ENCODE results near the gene RIPOR3. TPM values are rescaled to one million over a fixed set of nuclear protein-coding genes. Genes with fewer than 3 reads are reported as not detected.

The RIPOR3 gene
- total and polyA plus RNA-seq, 12 donors = 1.6 to 50.2 (median 3.3) TPM

- intact Hi-C loops (cut with DNase I) = loop anchor here in 3 of 10 donors (5.0 to 10.0 kb wide), 3 partner anchors 63 to 96 kb away; no protein-coding TSS in a partner anchor
- ATAC-seq = no peak
- no peak for DNase-seq
- H3K4me1 ChIP-seq = peaks cover 5 to 35% (median 22%) of the 10 kb centered on the region in 9 donors
- peaks cover 0 to 4% (median 0%) of the 10 kb centered on the region in 11 donors for H3K9me3 ChIP-seq
- TF ChIP-seq CTCF (IDR thresholded peaks at IDR 0.05) = no peak
- WGBS, 2 donors = 89 to 92% methylated on average over 4 of the region's 4 CpGs
- no peaks in the 10 kb centered on the region for H3K27me3 ChIP-seq
- peak overlapping the region in 3 of 10 donors; percentile 3 to 43 (median 6) for H3K27ac ChIP-seq
- H3K4me3 ChIP-seq = no peak overlapping the region
- no peaks in the 10 kb centered on the region for H3K36me3 ChIP-seq
Observed at GRCh38 chr20:50651676-50652075, 39.7 kb downstream of the RIPOR3 start.

GRCh38 chr20:50649590-50649989, 41.8 kb downstream of the RIPOR3 start:
- no peak for TF ChIP-seq CTCF (IDR thresholded peaks at IDR 0.05)
- H3K27me3 ChIP-seq = no peaks in the 10 kb centered on the region
- peaks cover 0 to 30% (median 18%) of the 10 kb centered on the region in 9 donors for H3K4me1 ChIP-seq
- H3K36me3 ChIP-seq = no peaks in the 10 kb centered on the region
- WGBS, 2 donors = 67 to 73% methylated on average over 5 of the region's 5 CpGs
- no peak overlapping the region for H3K4me3 ChIP-seq
- intact Hi-C loops (cut with DNase I) = no loop called here
- peak overlapping the region in 2 of 10 donors; percentile 31 to 40 for H3K27ac ChIP-seq
- no peak for DNase-seq
- ATAC-seq = no peak
- peaks cover 0 to 10% (median 0%) of the 10 kb centered on the region in 11 donors for H3K9me3 ChIP-seq

GRCh38 chr20:50648651-50649050, 42.7 kb downstream of the RIPOR3 start:
- Histone ChIP-seq H3K27ac (no peak overlapping the region), H3K4me3 (no peak overlapping the region), H3K9me3 (peaks cover 0 to 10% (median 0%) of the 10 kb centered on the region in 11 donors), H3K4me1 (peaks cover 0 to 27% (median 17%) of the 10 kb centered on the region in 9 donors), H3K27me3 (no peaks in the 10 kb centered on the region), H3K36me3 (no peaks in the 10 kb centered on the region)
- WGBS, 2 donors = 95 to 98% methylated on average over 6 of the region's 6 CpGs
- no peak for TF ChIP-seq CTCF (IDR thresholded peaks at IDR 0.05)
- DNase-seq (no peak), ATAC-seq (no peak)
- intact Hi-C loops (cut with DNase I) = no loop called here

- no peaks in the 10 kb centered on the region for H3K27me3 ChIP-seq
- H3K27ac ChIP-seq = peak overlapping the region in 9 of 10 donors; percentile 8 to 77 (median 66)
- peak in 4 of 8 donors; percentile 27 to 58 (median 32) for ATAC-seq
- H3K36me3 ChIP-seq = no peaks in the 10 kb centered on the region
- H3K9me3 ChIP-seq = peaks cover 0 to 10% (median 0%) of the 10 kb centered on the region in 11 donors
- H3K4me3 ChIP-seq = no peak overlapping the region
- intact Hi-C loops (cut with DNase I) = no loop called here
- H3K4me1 ChIP-seq = peaks cover 0 to 35% (median 19%) of the 10 kb centered on the region in 9 donors
- TF ChIP-seq CTCF (IDR thresholded peaks at IDR 0.05) = peak in 2 of 9 donors; percentile 15 to 24
- WGBS, 2 donors = 50 to 61% methylated on average over 1 of the region's 1 CpG
- no peak for DNase-seq
Observed at GRCh38 chr20:50646483-50646996, 44.8 kb downstream of the RIPOR3 start.
